BJ (cell line): ENCODE results near the gene RPAP2. TPM values are rescaled to one million over a fixed set of nuclear protein-coding genes. Genes with fewer than 3 reads are reported as not detected.

Experiments
- CTCF ChIA-PET: fragments of 350-600 bp; formaldehyde crosslinking; extraction: SDS; loops from one replicate; lab custom pipeline; 2021; ENCODE audit warnings: antibody characterized with exemption, inconsistent platforms; lab: Yijun Ruan, JAX
- POLR2A ChIA-PET: fragments of 300-600 bp; sonication (Branson Sonifier 250); formaldehyde crosslinking; extraction: SDS; loops from one replicate; lab custom pipeline; 2021; ENCODE audit warnings: antibody characterized with exemption; lab: Charles Lee
- DNase-seq: peaks from one replicate; pipeline ENCODE4 v3.0.0-alpha.2; 2011; ENCODE audit warnings: low read depth
- H3K27me3 ChIP-seq: 2 replicates; pipeline ENCODE4 v1.6.0; 2011; ENCODE audit warnings: low read length; ENCODE audit not compliant: control insufficient read depth, insufficient read depth
- H3K36me3 ChIP-seq: 2 replicates; pipeline ENCODE4 v1.5.1; 2011; ENCODE audit warnings: low read length; ENCODE audit not compliant: control insufficient read depth, insufficient read depth
- H3K4me3 ChIP-seq: 2 replicates; pipeline ENCODE4 v1.5.1; 2011; ENCODE audit warnings: low read depth, mild to moderate bottlenecking, control low read depth, low read length
- polyA plus RNA-seq: library from polyadenylated mRNA; depleted of rRNA; stranded (reverse); fragments of >200 nt; gene quantifications from 2 replicates; pipeline ENCODE4 v1.2.3, GENCODE V29; 2011
- TF ChIP-seq, protein P1 (sequence below): IDR thresholded peaks from 2 replicates; pipeline ENCODE4 v1.5.1; 2011; ENCODE audit warnings: low read depth, mild to moderate bottlenecking, control low read depth, inconsistent platforms, low read length, moderate library complexity; ENCODE audit not compliant: insufficient read depth

Gene RPAP2
- polyA plus RNA-seq, 1 experiment: 4.0 TPM

DNA sequence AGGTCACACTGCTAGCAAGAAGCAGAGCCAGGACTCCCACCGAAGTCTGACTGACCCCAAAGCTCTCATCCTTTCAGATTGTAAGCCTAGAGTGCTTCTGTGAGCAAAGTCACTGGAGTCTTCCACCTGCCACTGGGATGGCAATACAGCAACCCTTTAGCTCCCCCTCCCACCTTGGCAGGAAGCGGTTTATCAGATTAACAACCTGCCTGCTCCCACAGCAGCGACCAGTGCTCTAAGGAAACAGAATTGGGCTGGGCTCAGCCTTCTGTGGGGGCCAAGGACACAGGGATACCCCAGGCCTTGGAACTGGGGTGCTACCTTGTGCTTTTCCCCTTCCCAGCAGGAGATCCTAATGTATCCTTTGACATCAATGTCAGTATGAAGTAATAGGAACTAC lies 111.8 kb downstream of the RPAP2 start:
- Histone ChIP-seq H3K27me3 (no peaks in the 10 kb centered on the region; the same call in none of the 2 replicates), H3K4me3 (no peak overlapping the region), H3K36me3 (no peaks in the 10 kb centered on the region)
- ChIA-PET POLR2A (no interaction called here), CTCF (no interaction called here)
- TF ChIP-seq, protein P1, sequence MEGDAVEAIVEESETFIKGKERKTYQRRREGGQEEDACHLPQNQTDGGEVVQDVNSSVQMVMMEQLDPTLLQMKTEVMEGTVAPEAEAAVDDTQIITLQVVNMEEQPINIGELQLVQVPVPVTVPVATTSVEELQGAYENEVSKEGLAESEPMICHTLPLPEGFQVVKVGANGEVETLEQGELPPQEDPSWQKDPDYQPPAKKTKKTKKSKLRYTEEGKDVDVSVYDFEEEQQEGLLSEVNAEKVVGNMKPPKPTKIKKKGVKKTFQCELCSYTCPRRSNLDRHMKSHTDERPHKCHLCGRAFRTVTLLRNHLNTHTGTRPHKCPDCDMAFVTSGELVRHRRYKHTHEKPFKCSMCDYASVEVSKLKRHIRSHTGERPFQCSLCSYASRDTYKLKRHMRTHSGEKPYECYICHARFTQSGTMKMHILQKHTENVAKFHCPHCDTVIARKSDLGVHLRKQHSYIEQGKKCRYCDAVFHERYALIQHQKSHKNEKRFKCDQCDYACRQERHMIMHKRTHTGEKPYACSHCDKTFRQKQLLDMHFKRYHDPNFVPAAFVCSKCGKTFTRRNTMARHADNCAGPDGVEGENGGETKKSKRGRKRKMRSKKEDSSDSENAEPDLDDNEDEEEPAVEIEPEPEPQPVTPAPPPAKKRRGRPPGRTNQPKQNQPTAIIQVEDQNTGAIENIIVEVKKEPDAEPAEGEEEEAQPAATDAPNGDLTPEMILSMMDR: no peak
- no peak for DNase-seq

DNA sequence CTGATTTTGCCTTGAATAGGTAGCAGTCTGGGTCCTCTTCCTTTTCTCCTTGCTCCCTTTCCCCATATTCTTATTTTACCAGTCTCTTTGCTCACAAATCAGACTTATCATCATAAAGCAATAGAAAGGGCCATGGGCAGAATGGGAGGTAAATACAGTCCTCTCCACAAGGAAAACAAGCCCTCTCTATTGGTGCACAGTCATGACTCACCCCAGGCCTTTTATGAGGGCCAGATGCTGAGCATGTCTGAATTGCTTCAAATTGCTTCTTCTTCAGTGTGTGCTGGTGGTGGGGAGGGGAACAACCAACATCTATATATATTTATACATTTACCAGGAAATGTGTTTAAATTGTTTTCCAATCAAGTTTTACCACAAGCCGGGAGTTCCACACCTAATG lies 112.7 kb downstream of the RPAP2 start:
- POLR2A ChIA-PET: no interaction called here
- H3K4me3 ChIP-seq: no peak overlapping the region
- H3K36me3 ChIP-seq: no peaks in the 10 kb centered on the region
- no peaks in the 10 kb centered on the region; the same call in none of the 2 replicates for H3K27me3 ChIP-seq
- TF ChIP-seq, protein P1: no peak
- CTCF ChIA-PET: no interaction called here
- peak; percentile 13 for DNase-seq

DNA sequence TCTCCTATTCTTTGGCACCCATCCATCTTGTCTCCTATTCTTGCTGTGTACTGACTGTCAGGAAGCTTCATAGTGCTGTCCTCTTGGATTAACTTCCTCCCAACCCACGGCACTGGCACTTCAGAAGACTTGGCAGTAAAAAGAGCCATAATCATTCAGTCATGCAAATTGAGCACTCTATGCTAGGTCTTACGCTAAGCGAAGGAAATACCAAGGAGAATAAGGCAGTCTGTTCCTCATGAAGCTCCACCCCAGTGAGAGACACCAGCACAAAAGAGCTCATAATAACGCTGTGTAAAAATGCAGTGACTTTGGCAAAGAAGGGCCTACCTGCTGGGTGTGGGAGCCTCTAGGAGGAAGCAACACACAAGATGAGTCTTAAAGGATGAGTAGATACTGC lies 120.8 kb downstream of the RPAP2 start:
- no peak overlapping the region for H3K4me3 ChIP-seq
- CTCF ChIA-PET: no interaction called here
- no peak for DNase-seq
- H3K36me3 ChIP-seq: no peaks in the 10 kb centered on the region
- peaks cover 2% of the 10 kb centered on the region; the same call in 1 of the 2 replicates for H3K27me3 ChIP-seq
- POLR2A ChIA-PET: no interaction called here
- TF ChIP-seq, protein P1: no peak

DNA sequence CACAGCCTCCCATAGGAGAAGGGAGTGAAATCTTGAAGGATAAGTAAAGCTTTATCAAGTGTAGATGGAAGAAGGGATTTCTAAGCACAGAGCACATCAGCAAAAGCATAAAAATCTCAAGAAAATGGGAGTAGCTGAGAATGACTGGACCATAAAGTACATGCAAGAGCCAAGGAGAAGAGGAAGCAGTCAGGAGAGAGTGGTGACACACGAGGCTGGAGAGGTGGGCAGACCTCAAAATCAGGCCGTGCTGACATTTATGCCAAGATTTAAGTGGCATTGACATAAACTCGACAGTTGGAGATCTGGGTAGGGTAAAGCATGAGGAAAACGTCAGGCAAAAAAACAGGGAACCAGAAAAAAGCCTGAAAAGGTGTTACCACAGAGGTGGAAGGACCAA lies 125.5 kb downstream of the RPAP2 start:
- ChIA-PET CTCF (interaction anchor here (1.5 kb wide), 1 partner anchor 11 kb away, joined by 5 read pairs; no protein-coding TSS in a partner anchor), POLR2A (interaction anchor here (0.6 kb wide), 1 partner anchor 65 kb away, joined by 29 read pairs; no protein-coding TSS in a partner anchor)

DNA sequence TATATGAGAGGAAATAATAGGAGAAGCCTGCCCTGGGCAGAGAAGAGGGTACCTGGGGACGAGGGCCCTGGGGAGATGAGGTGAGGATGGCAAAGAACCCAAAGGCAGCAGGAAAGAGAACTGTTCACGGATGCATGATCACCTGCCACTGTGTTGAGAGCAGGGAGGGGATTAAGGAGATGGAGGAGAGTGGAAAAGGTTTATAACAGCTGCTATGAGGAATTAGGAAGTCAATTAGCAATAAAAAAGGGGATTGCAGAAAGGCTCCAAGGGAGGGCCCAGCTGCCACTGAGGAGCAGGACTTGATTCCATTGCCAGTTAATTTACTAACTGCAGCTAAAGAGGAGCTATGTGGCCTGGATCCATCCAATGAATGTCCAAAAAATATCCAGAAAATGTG lies 126.8 kb downstream of the RPAP2 start:
- no peaks in the 10 kb centered on the region for H3K36me3 ChIP-seq

More for the DNA sequence above, 125.5 kb downstream of the RPAP2 start:
- no peak for DNase-seq
- peaks cover 2% of the 10 kb centered on the region; the same call in 1 of the 2 replicates for H3K27me3 ChIP-seq
- no peaks in the 10 kb centered on the region for H3K36me3 ChIP-seq
- no peak overlapping the region for H3K4me3 ChIP-seq
- TF ChIP-seq, protein P1: no peak

More for the DNA sequence above, 126.8 kb downstream of the RPAP2 start:
- POLR2A ChIA-PET: no interaction called here
- no peak overlapping the region for H3K4me3 ChIP-seq
- CTCF ChIA-PET: interaction anchor here (1.3 kb wide), 1 partner anchor 8 kb away, joined by 3 read pairs; no protein-coding TSS in a partner anchor
- no peak for DNase-seq
- peaks cover 2% of the 10 kb centered on the region; the same call in 1 of the 2 replicates for H3K27me3 ChIP-seq
- TF ChIP-seq, protein P1: no peak
